ENCODE data around the gene SMARCE1. TPM values are rescaled to one million over a fixed set of nuclear protein-coding genes. Genes with fewer than 3 reads are reported as not detected.

Gene SMARCE1
- total RNA-seq, 1 donor from 2014 or later: 123 TPM

DNA sequence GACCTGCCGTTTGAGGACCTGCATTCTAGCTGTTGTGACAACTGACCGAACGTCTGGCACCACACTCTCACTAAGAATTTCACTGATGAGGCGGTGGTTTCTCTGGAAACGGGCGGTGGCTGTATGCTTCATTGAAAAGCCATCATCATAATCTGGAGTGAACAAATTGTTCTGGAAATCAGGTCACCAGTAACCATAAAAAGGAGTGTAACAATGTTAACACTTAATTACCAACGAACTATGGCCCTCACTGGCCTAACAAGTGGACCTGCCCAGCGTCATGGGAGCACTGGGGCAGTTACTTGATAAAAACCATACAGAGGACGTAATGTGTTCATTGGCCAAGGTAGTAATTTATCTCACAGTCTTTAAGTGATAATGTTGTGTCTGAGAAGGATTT is 15.4 kb downstream of the SMARCE1 start:
- DNase-seq (ENCODE audit: low read depth): no peak
- TF ChIP-seq, protein P1, sequence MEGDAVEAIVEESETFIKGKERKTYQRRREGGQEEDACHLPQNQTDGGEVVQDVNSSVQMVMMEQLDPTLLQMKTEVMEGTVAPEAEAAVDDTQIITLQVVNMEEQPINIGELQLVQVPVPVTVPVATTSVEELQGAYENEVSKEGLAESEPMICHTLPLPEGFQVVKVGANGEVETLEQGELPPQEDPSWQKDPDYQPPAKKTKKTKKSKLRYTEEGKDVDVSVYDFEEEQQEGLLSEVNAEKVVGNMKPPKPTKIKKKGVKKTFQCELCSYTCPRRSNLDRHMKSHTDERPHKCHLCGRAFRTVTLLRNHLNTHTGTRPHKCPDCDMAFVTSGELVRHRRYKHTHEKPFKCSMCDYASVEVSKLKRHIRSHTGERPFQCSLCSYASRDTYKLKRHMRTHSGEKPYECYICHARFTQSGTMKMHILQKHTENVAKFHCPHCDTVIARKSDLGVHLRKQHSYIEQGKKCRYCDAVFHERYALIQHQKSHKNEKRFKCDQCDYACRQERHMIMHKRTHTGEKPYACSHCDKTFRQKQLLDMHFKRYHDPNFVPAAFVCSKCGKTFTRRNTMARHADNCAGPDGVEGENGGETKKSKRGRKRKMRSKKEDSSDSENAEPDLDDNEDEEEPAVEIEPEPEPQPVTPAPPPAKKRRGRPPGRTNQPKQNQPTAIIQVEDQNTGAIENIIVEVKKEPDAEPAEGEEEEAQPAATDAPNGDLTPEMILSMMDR (conservative IDR thresholded peaks at IDR 0.05; ENCODE audit: low read depth, low read length): no peak
- no peak overlapping the region for H3K4me3 ChIP-seq (ENCODE audit: low read depth, low read length)

DNA sequence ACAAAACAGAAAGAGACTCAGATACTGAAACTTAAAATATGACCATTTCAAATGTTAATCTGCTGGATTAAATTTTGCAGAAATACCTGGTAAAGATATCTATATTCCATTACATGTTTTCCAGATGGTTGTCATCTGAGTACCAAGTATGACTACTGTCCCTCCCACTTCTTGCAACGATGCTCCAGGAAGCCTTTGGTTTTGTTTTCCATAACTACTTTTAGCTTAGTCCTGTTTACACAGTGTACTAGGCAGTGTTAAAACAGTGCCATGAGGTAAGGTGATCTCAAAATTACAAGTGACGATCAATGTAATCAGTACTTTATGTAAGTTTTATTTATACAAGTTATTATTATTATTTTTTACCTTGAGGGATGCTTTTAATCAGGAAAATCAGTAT is 17.8 kb downstream of the SMARCE1 start:
- no peak overlapping the region for H3K4me3 ChIP-seq (ENCODE audit: low read depth, low read length)
- TF ChIP-seq, protein P1 (conservative IDR thresholded peaks at IDR 0.05; ENCODE audit: low read depth, low read length): no peak
- DNase-seq (ENCODE audit: low read depth): no peak

DNA sequence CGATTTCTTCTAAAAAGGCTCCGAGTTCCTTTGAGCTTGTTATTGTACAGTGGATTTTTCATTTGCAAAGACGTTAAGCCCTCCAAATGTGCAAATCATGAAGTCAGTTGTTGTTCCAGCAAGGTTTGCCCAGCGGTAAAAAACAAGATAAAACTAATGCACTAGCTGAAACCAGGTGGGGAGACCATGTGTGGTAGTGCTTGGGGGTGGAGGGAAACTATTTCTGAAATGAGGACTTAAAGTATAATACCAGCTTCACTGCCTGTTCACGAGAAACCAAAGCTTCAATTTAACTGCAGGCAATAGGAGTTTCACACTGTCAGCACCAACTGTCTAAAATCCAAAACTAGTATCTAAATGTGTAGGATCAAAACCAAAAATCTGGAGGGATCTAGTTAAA is 22.3 kb downstream of the SMARCE1 start:
- TF ChIP-seq, protein P1 (conservative IDR thresholded peaks at IDR 0.05; ENCODE audit: low read depth, low read length): no peak
- H3K4me3 ChIP-seq (ENCODE audit: low read depth, low read length): no peak overlapping the region
- DNase-seq (ENCODE audit: low read depth): no peak

DNA sequence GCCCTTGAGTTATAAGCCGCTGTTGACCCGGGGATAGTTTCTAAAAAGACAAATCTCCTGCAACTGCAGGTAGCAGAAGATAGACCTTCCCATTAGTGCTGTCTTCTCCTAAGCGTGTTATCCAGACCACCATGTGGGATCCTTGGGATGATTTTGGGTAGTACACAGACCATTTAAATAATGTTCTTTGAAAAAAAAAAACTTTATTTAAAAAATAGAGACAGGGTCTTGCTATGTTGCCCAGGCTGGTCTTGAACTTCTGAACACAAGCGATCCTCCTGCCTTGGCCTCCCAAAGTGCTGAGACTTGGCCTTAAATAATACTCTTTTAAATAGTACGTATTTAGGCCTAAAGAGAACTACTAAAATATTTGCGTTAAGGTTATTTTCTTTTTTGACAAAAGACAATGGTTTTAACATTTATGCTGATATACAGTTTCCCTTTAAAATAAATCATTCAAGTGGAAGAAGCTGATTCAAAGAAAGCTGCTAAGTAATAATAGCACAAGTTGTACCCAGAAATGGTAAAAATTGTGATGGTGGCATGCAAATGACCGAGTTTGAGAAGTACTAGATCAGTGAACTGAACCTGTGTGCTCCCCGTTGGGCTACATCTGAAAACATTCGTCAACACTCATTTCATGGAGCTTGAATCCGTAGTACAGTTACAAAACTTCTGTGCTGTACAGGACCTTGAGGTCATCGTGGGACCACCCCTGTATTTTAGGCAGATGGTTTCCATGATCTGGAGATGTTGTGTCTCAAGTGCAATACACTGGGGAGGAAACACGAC is 24.0 kb downstream of the SMARCE1 start:
- TF ChIP-seq, protein P1 (conservative IDR thresholded peaks at IDR 0.05; ENCODE audit: low read depth, low read length): no peak
- DNase-seq (ENCODE audit: low read depth): no peak
- no peak overlapping the region for H3K4me3 ChIP-seq (ENCODE audit: low read depth, low read length)

DNA sequence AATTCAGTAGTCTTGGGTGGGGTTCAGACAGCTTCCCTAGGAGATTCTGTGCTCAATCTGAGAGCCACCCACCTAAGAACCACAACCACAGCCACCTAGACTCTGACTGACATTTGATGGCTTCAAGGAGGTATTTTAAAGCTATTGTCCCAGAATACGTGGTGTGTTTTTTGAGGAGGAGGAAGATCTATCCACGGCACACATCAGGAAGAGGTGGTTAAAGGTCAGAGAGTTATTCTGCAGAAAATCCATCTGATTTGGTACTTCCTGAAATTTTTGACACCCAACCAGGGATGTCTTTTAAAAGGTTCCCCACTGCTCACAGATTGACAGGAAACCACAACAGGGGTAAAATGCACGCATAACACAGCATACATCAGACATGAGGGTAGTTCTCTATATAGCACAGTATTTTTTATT is 25.1 kb downstream of the SMARCE1 start:
- H3K4me3 ChIP-seq (ENCODE audit: low read depth, low read length): no peak overlapping the region
- DNase-seq (ENCODE audit: low read depth): no peak
- TF ChIP-seq, protein P1 (conservative IDR thresholded peaks at IDR 0.05; ENCODE audit: low read depth, low read length): no peak

DNA sequence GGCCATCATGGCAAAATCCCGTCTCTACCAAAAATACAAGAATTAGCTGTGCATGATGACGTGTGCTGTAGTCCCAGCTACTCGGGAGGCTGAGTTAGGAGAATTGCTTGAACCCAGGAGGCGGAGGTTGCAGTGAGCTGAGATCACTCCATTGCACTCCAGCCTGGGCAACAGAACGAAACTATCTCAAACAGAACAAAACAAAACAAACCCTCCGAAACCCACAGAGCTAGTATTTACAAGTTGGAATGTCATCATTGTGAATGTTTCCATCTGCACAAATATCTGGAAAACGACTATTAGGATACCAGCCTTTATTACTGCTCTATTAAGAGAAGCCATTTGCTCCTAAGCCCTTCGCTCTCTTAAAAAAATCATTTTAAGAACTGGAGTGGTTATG is 26.0 kb downstream of the SMARCE1 start:
- DNase-seq (ENCODE audit: low read depth): no peak
- TF ChIP-seq, protein P1 (conservative IDR thresholded peaks at IDR 0.05; ENCODE audit: low read depth, low read length): no peak
- no peak overlapping the region for H3K4me3 ChIP-seq (ENCODE audit: low read depth, low read length)

DNA sequence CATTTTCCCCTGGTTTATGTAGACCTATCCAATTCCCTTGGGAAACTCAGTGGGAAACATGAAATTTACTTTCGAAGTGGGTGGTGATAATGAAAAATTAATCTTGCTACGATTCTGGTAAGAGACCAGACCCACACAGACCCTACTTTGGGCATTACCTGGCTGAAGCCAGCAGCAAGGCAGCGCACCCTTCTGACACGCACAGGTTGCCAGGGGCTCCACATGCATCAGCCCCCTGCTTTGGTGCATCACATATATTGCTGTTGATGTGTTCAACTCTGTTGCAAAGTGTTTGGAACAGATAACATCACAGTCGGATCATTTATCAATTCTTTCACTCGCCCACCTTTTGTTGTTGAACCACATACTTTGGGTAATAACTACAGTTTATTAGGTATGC is 26.6 kb downstream of the SMARCE1 start:
- TF ChIP-seq, protein P1 (conservative IDR thresholded peaks at IDR 0.05; ENCODE audit: low read depth, low read length): no peak
- no peak for DNase-seq (ENCODE audit: low read depth)
- H3K4me3 ChIP-seq (ENCODE audit: low read depth, low read length): no peak overlapping the region

Measured in epithelial cell of proximal tubule (primary cell).